H1 (cell line): ENCODE results near the gene CACNG5. TPM values are rescaled to one million over a fixed set of nuclear protein-coding genes. Genes with fewer than 3 reads are reported as not detected.

ENCODE experiments used
- ASH2L ChIP-seq: fragments of 200-600, 300-600 bp; sonication (generic); IDR thresholded peaks from one replicate; pipeline ENCODE4 v1.7.1; 2017; ENCODE audit warnings: low read length
- CTBP2 ChIP-seq: IDR thresholded peaks from 2 replicates; pipeline ENCODE4 v1.7.0; 2011; ENCODE audit warnings: borderline replicate concordance, mild to moderate bottlenecking, moderate library complexity, mixed read lengths, low read length; ENCODE audit not compliant: insufficient read depth, insufficient read length
- EGR1 ChIP-seq: IDR thresholded peaks from 2 replicates; pipeline ENCODE4 v1.6.1; 2011; ENCODE audit warnings: low read depth, low read length, borderline replicate concordance
- SIX5 ChIP-seq: IDR thresholded peaks from 2 replicates; pipeline ENCODE4 v1.6.1; 2011; ENCODE audit warnings: mild to moderate bottlenecking, low read depth, low read length
- SP2 ChIP-seq: IDR thresholded peaks from 2 replicates; pipeline ENCODE4 v1.6.1; 2012; ENCODE audit warnings: mild to moderate bottlenecking, low read length, inconsistent platforms
- polyA plus RNA-seq, 7 experiments: library from polyadenylated mRNA; depleted of rRNA in 3 of 7; stranded (reverse) in 5 of 7; unstranded in 2 of 7; fragments of >200 nt in 5 of 7; fragments of 200-250 nt in 2 of 7; gene quantifications; 1 replicate in 5 of 7; 2 replicates in 1 of 7; 4 replicates in 1 of 7; pipeline versions ENCODE4 v1.2.1 to v1.2.3, GENCODE V29; 2011 to 2013; ENCODE audit warnings: missing spikeins in 2 of 7, mixed read lengths in 2 of 7
- total RNA-seq: library from RNA; stranded (reverse); fragmentation: NEBNext Ultra II Directional; extraction: Animal tissue kit (Norgen Biotek cat#: 25700); gene quantifications from 2 replicates; pipeline ENCODE4 v1.2.1, GENCODE V29; 2021

Gene CACNG5
- total and polyA plus RNA-seq, 2 of the 8 experiments (the other 6 are each of a cell fraction or from before 2014, with no cell fraction given): 2.2 to 3.1 TPM

DNA sequence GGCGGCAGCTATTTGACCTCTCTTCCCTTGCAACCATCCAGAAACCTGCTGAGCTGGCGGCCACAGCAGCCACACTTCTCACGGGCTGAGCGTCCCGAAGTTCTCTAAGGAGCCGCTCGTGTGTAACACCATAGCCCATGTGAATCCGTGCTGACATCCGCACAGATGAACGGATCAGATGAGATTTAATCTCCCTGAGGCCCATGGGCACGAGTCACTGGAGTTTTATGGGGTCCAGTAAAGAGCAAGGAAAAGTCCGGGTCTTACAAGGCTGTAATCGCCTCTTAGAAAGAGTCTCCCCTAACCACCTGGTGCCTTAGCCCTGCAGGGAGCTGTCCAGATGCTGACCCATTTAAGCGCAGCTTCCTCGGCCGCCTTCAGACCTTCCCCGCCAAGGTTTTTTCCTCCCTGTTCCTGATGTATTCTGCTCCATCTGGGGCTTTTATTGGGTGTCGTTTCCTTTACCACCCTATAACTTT lies 5.5 kb upstream of the CACNG5 start (continued):
- no peak for TF ChIP-seq SP2
- no peak for TF ChIP-seq CTBP2
- TF ChIP-seq SIX5: no peak
- TF ChIP-seq EGR1: no peak
- TF ChIP-seq ASH2L: no peak
